Heart left ventricle (tissue), 13 donors: ENCODE data around the gene IMMP2L.

Experiments
- CTCF ChIP-seq, 12 donors: fragments of 200-600 bp; sonication (generic) in 4 of 12; IDR thresholded peaks; one replicate each; pipeline versions ENCODE4 v1.5.0 to v1.8.0; 2018 to 2022; ENCODE audit warnings: antibody characterized with exemption in 12 of 12, mild to moderate bottlenecking in 5 of 12
- POLR2A ChIP-seq, 2 donors: fragments of 450-650 bp; IDR thresholded peaks; one replicate each; pipeline ENCODE4 v1.6.1; 2017; ENCODE audit warnings: antibody characterized with exemption in 2 of 2, mild to moderate bottlenecking in 2 of 2, moderate library complexity in 2 of 2
- donor health status: ischemic (EF 13 %, LVEDD 7.1; RV severe dilation, severe dysfunction).
- donor health status: DM: no; HTN: yes; CAD: no.
- donor health status: DM: no; HTN: no; CAD: no.
- donor health status: ischemic (EF 25% LVEDD 6.9; RV normal size, moderate dysfunction).
- donor health status: ischemic (EF 25% LVEDD 5.7; RV mildly dilated, moderate dysfunction).
- donor health status: ischemic (EF 35%, LVEDD 5.7; RV mildly dilated, moderate dysfunction).
- donor health status: nonischemic (EF 11% LVEDD 7.7; RV severe dilation, severe dysfunction).
- donor health status: DM: yes; HTN: yes; CAD: no.
- donor health status: PGD.
- donor health status: ischemic (EF 29% LVEDD 5.4; RV normal size, mild dysfunction).
- donor health status: nonischemic (EF 23%, LVEDD 6.1; RV moderate dilation, normal function).

- no peak for TF ChIP-seq CTCF (IDR thresholded peaks at IDR 0.05)
- TF ChIP-seq POLR2A (IDR thresholded peaks at IDR 0.05), result no peak
These were observed 32.6 kb downstream of the IMMP2L start for GRCh38 chr7:111529507-111530355.
